A549 (cell line): ENCODE data around the gene PTPRN2. TPM values are rescaled to one million over a fixed set of nuclear protein-coding genes. Genes with fewer than 3 reads are reported as not detected.

ENCODE experiments used
- ATAC-seq, 2 experiments: fragments of 200-7000 bp in 1 of 2; fragments of >200 bp in 1 of 2; cut with Nextera tagmentation in 1 of 2; cut with Tn5 transposase in 1 of 2; 3 replicates each; pipeline versions ENCODE4 v1.8.0 to v1.9.1; 2018 to 2020; ENCODE audit warnings: mild to moderate bottlenecking in 1 of 2, moderate library complexity in 1 of 2
- CTCF ChIA-PET: fragments of 300-600 bp; sonication (Branson Sonifier 250); formaldehyde crosslinking; extraction: SDS; loops from one replicate; lab custom pipeline; 2021; ENCODE audit warnings: antibody characterized with exemption, inconsistent platforms; lab: Yijun Ruan, JAX
- POLR2A ChIA-PET: fragments of 350-600 bp; formaldehyde crosslinking; extraction: SDS; loops from one replicate; lab custom pipeline; 2021; ENCODE audit warnings: antibody characterized with exemption, inconsistent platforms; lab: Yijun Ruan, JAX
- DNase-seq, 2 experiments: peaks; one replicate each; pipeline versions ENCODE4 v3.0.0 to v3.0.0-alpha.2; 2011 to 2016; ENCODE audit warnings: low read depth in 1 of 2, low spot score in 1 of 2
- FAIRE-seq: peaks from 2 replicates; lab custom pipeline; 2011; peaks lifted over from hg19 to GRCh38; lab: Jason Lieb, UNC
- H3K27ac ChIP-seq, 2 experiments: fragments of >200 bp; sonication (Bioruptor Twin); formaldehyde crosslinking; 3 replicates each; pipeline ENCODE4 v1.5.1; 2016 to 2017
- H3K4me1 ChIP-seq: fragments of >200 bp; sonication (Bioruptor Twin); formaldehyde crosslinking; 3 replicates; pipeline ENCODE4 v1.6.1; 2016
- H3K4me2 ChIP-seq: fragments of >200 bp; sonication (Bioruptor Twin); formaldehyde crosslinking; 3 replicates; pipeline ENCODE4 v1.6.1; 2016
- H3K4me3 ChIP-seq: fragments of >200 bp; sonication (Bioruptor Twin); formaldehyde crosslinking; 3 replicates; pipeline ENCODE4 v1.5.1; 2016
- H3K9me3 ChIP-seq: fragments of >200 bp; sonication (Bioruptor Twin); formaldehyde crosslinking; 3 replicates; pipeline ENCODE4 v1.6.1; 2016
- BHLHE40 ChIP-seq: IDR thresholded peaks from 2 replicates; pipeline ENCODE4 v1.6.1; 2012; ENCODE audit warnings: low read depth, low read length, inconsistent platforms
- CBX2 ChIP-seq: fragments of 200-600 bp; sonication (generic); IDR thresholded peaks from 2 replicates; pipeline ENCODE4 v1.6.1; 2016; ENCODE audit warnings: low read depth, mild to moderate bottlenecking, borderline replicate concordance
- CHD2 ChIP-seq: fragments of 150-350 bp; IDR thresholded peaks from 2 replicates; pipeline ENCODE4 v1.6.1; 2014; ENCODE audit warnings: low read length; ENCODE audit not compliant: partially characterized antibody
- EP300 ChIP-seq, 2 experiments: fragments of >200 bp; sonication (Bioruptor Twin); formaldehyde crosslinking; IDR thresholded peaks; 2 replicates in 1 of 2; 3 replicates in 1 of 2; pipeline ENCODE4 v1.6.1; 2016 to 2017
- ESRRA ChIP-seq: fragments of 150-350 bp; IDR thresholded peaks from 2 replicates; pipeline ENCODE4 v1.6.1; 2014; ENCODE audit warnings: mild to moderate bottlenecking, low read length, borderline replicate concordance
- GATA3 ChIP-seq: IDR thresholded peaks from 2 replicates; pipeline ENCODE4 v1.6.1; 2012; ENCODE audit warnings: borderline replicate concordance
- HDAC2 ChIP-seq: fragments of 200-600 bp; sonication (generic); IDR thresholded peaks from 2 replicates; pipeline ENCODE4 v1.6.1; 2016
- HOXB13 ChIP-seq: fragments of 250-450 bp; sonication (Bioruptor Pico); IDR thresholded peaks from 2 replicates; pipeline ENCODE4 v1.5.0; 2020; ENCODE audit warnings: low read depth, mild to moderate bottlenecking, moderate library complexity
- JUNB ChIP-seq: fragments of >200 bp; sonication (Bioruptor Twin); formaldehyde crosslinking; IDR thresholded peaks from 2 replicates; pipeline ENCODE4 v1.6.1; 2016
- KDM1A ChIP-seq: fragments of 200-600 bp; sonication (generic); IDR thresholded peaks from 2 replicates; pipeline ENCODE4 v1.6.1; 2016; ENCODE audit warnings: low read depth, mild to moderate bottlenecking
- MAFK ChIP-seq: fragments of 450-650 bp; IDR thresholded peaks from 2 replicates; pipeline ENCODE4 v1.6.1; 2014; ENCODE audit not compliant: partially characterized antibody
- NFE2L2 ChIP-seq: fragments of 150-350 bp; conservative IDR thresholded peaks from 2 replicates; pipeline ENCODE4 v1.6.1; 2014; ENCODE audit warnings: low read length
- NR3C1 ChIP-seq: fragments of >200 bp; sonication (Bioruptor Twin); formaldehyde crosslinking; IDR thresholded peaks from 3 replicates; pipeline ENCODE4 v1.6.1; 2017
- RAD21 ChIP-seq, 2 experiments: fragments of >200 bp in 1 of 2; sonication (Bioruptor Twin) in 1 of 2; formaldehyde crosslinking in 1 of 2; IDR thresholded peaks in 1 of 2; conservative IDR thresholded peaks in 1 of 2; 2 replicates in 1 of 2; 3 replicates in 1 of 2; pipeline ENCODE4 v1.6.1; 2012 to 2018; ENCODE audit warnings: inconsistent platforms in 1 of 2
- RARB ChIP-seq: fragments of 250-450 bp; sonication (Bioruptor Pico); IDR thresholded peaks from 2 replicates; pipeline ENCODE4 v1.8.0; 2021; ENCODE audit warnings: mild to moderate bottlenecking, moderate library complexity
- RNF2 ChIP-seq: fragments of 200-600 bp; sonication (generic); IDR thresholded peaks from 2 replicates; pipeline ENCODE4 v1.6.1; 2016; ENCODE audit warnings: low read depth, mild to moderate bottlenecking, antibody characterized with exemption, moderate library complexity, borderline replicate concordance
- SMC3 ChIP-seq: fragments of >200 bp; sonication (Bioruptor Twin); formaldehyde crosslinking; IDR thresholded peaks from 3 replicates; pipeline ENCODE4 v1.6.1; 2018; ENCODE audit warnings: inconsistent platforms
- SREBF2 ChIP-seq: fragments of 450-650 bp; IDR thresholded peaks from 2 replicates; pipeline ENCODE4 v1.6.1; 2014; ENCODE audit warnings: mild to moderate bottlenecking, moderate library complexity
- TFCP2L1 ChIP-seq: fragments of 250-450 bp; sonication (Bioruptor Pico); IDR thresholded peaks from 2 replicates; pipeline ENCODE4 v1.5.0; 2021; ENCODE audit warnings: mild to moderate bottlenecking
- TP53 ChIP-seq: fragments of 250-450 bp; sonication (Bioruptor Pico); IDR thresholded peaks from 2 replicates; pipeline ENCODE4 v1.5.0; 2021; ENCODE audit warnings: mild to moderate bottlenecking, moderate library complexity
- ZC3H11A ChIP-seq: fragments of 450-650 bp; IDR thresholded peaks from 2 replicates; pipeline ENCODE4 v1.6.1; 2014; ENCODE audit warnings: antibody characterized with exemption, mild to moderate bottlenecking
- ZFP36 ChIP-seq: fragments of 450-650 bp; IDR thresholded peaks from 2 replicates; pipeline ENCODE4 v1.6.1; 2014; ENCODE audit warnings: borderline replicate concordance; ENCODE audit not compliant: partially characterized antibody
- ZNF302 ChIP-seq: fragments of 250-450 bp; sonication (Bioruptor Pico); IDR thresholded peaks from 2 replicates; pipeline ENCODE4 v1.9.0; 2021; ENCODE audit warnings: inconsistent platforms, mild to moderate bottlenecking, moderate library complexity
- ZSCAN20 ChIP-seq: fragments of 250-450 bp; sonication (Bioruptor Pico); IDR thresholded peaks from 2 replicates; pipeline ENCODE4 v1.8.0; 2022; ENCODE audit warnings: mild to moderate bottlenecking, moderate library complexity
- WGBS: methylation state at CpG from one replicate; pipeline ENCODE4 v1.1.6; 2017; ENCODE audit errors: missing lambda C conversion rate; 5-methylcytosine and 5-hydroxymethylcytosine counted together
- polyA plus RNA-seq, 4 experiments: library from polyadenylated mRNA; depleted of rRNA in 3 of 4; stranded (reverse); fragments of >200 nt; fragmentation: RNase III in 1 of 4; extraction: RNeasy Plus Mini Kit Qiagen cat#74134 plus additional on column Dnase treatment in 1 of 4; gene quantifications; 2 replicates in 3 of 4; 3 replicates in 1 of 4; pipeline ENCODE4 v1.2.3, GENCODE V29; 2011 to 2017
- TF ChIP-seq, protein P1 (sequence below): IDR thresholded peaks from 2 replicates; pipeline ENCODE4 v1.6.1; 2012
- TF ChIP-seq, protein P2 (sequence below): fragments of 250-450 bp; sonication (Bioruptor Pico); IDR thresholded peaks from 2 replicates; pipeline ENCODE4 v1.5.0; 2020; ENCODE audit warnings: low read depth, mild to moderate bottlenecking, moderate library complexity
- TF ChIP-seq, protein P3 (sequence below): fragments of >200 bp; sonication (Bioruptor Twin); formaldehyde crosslinking; IDR thresholded peaks from 3 replicates; pipeline ENCODE4 v1.6.1; 2016
- TF ChIP-seq, protein P4 (sequence below): fragments of >200 bp; sonication (Bioruptor Twin); formaldehyde crosslinking; IDR thresholded peaks from 2 replicates; pipeline ENCODE4 v1.6.1; 2016
- TF ChIP-seq, protein P5 (sequence below): fragments of 150-350 bp; IDR thresholded peaks from 2 replicates; pipeline ENCODE4 v1.6.1; 2014; ENCODE audit warnings: low read depth, mild to moderate bottlenecking, low read length

PTPRN2 gene
- polyA plus RNA-seq, 2 of the 4 experiments (the other 2 are of a cell fraction), result 0.41 to 1.2 TPM

DNA sequence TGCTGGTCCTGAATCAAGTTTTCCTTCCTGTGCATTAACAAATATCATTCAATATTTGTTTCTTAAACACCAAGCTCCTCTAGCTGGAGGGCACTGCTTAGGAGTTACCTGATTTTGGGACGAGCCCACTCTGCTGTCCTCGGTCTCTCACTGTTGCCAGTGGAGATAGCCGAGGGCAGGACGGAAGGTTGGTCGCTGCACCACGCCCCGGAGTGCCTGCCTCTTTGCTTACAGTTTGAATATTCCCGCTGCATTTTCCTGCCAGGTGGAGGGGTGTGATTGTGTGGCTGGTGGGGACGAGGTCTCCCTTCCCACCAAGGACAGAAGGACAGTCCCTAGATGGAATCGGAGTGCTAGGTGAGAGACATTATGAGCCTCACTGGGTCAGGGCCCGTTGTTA is 1049.3 kb downstream of the PTPRN2 start:
- TF ChIP-seq, protein P1, sequence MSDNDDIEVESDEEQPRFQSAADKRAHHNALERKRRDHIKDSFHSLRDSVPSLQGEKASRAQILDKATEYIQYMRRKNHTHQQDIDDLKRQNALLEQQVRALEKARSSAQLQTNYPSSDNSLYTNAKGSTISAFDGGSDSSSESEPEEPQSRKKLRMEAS, result no peak
- TF ChIP-seq CBX2 (no peak), ESRRA (no peak), NR3C1 (no peak), ZNF302 (CRISPR knock-in tag) (no peak), JUNB (no peak), TFCP2L1 (CRISPR knock-in tag) (no peak), ZFP36 (no peak), ZSCAN20 (CRISPR knock-in tag) (no peak), EP300 (IDR thresholded peaks at IDR 0.05) (no peak), RARB (no peak), BHLHE40 (no peak), MAFK (no peak), CHD2 (no peak), HDAC2 (no peak)
- TF ChIP-seq, protein P2, sequence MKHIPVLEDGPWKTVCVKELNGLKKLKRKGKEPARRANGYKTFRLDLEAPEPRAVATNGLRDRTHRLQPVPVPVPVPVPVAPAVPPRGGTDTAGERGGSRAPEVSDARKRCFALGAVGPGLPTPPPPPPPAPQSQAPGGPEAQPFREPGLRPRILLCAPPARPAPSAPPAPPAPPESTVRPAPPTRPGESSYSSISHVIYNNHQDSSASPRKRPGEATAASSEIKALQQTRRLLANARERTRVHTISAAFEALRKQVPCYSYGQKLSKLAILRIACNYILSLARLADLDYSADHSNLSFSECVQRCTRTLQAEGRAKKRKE (CRISPR knock-in tag), result no peak
- CTCF ChIA-PET, result no interaction called here
- Histone ChIP-seq H3K4me3 (no peak overlapping the region), H3K27ac (no peak overlapping the region), H3K4me1 (no peaks in the 10 kb centered on the region), H3K9me3 (no peaks in the 10 kb centered on the region), H3K4me2 (no peak overlapping the region)
- FAIRE-seq (no peak), DNase-seq (no peak), ATAC-seq (no peak)
- POLR2A ChIA-PET, result no interaction called here
- WGBS, result 51% methylated on average over 11 of the region's 11 CpGs

DNA sequence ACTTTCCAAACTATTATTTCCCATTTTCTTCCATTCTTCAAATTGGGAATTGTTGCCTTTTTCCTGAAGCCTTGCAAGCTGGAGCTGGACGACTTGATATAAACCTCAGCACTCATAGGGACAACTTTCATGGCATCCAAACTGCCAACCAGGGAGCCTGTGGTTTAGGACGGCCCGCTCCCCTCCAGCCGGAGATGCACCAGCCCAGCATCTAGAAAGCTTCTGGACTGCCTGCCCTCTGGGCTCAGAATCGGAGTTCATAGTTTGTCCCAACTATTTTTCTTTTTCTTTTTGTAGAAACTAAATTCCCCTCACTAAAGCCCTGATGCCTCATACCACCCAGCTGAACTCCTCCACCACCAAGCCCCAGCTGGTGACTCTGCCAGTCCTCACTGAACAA is 1050.6 kb downstream of the PTPRN2 start:
- Histone ChIP-seq H3K4me3 (no peak overlapping the region), H3K4me2 (no peak overlapping the region), H3K4me1 (no peaks in the 10 kb centered on the region), H3K9me3 (0 out of 3 replicates have a peak, but pooled peaks cover 3% of the 10 kb centered on the region), H3K27ac (no peak overlapping the region)
- 72% methylated on average over 5 of the region's 5 CpGs for WGBS
- no peak for FAIRE-seq
- ATAC-seq, result no peak
- POLR2A ChIA-PET, result no interaction called here
- TF ChIP-seq NFE2L2 (no peak), CBX2 (no peak), JUNB (no peak), RAD21 (conservative IDR thresholded peaks at IDR 0.05 in 1 of 2, IDR thresholded peaks at IDR 0.05 in 1 of 2) (no peak), KDM1A (no peak), CHD2 (no peak), GATA3 (no peak), SMC3 (no peak), RNF2 (no peak), HOXB13 (no peak)
- TF ChIP-seq, protein P3, sequence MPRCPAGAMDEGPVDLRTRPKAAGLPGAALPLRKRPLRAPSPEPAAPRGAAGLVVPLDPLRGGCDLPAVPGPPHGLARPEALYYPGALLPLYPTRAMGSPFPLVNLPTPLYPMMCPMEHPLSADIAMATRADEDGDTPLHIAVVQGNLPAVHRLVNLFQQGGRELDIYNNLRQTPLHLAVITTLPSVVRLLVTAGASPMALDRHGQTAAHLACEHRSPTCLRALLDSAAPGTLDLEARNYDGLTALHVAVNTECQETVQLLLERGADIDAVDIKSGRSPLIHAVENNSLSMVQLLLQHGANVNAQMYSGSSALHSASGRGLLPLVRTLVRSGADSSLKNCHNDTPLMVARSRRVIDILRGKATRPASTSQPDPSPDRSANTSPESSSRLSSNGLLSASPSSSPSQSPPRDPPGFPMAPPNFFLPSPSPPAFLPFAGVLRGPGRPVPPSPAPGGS, result no peak
- TF ChIP-seq, protein P2 (CRISPR knock-in tag), result no peak
- DNase-seq, result no peak
- CTCF ChIA-PET, result no interaction called here

DNA sequence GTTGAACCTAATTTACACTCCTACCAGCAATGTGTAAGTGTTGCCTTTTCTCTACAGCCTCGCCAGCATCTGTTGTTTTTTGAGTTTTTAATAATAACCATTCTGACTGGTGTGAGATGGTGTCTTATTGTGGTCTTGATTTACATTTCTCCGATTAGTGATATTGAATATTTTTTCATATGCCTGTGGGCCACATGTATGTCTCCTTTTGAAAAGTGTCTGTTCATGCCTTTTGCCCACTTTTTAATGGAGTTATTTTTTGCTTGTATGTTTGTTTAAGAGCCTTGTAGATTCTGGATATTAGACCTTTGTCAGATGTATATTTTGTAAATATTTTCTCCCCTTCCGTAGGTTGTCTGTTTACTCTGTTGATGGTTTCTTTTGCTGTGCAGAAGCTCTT is 1055.6 kb downstream of the PTPRN2 start:
- DNase-seq (no peak), FAIRE-seq (no peak)
- 66% methylated on average over 3 of the region's 3 CpGs for WGBS
- no peak overlapping the region for H3K4me2 ChIP-seq
- TF ChIP-seq ZC3H11A, result no peak
- TF ChIP-seq, protein P2 (CRISPR knock-in tag), result no peak
- no peak for TF ChIP-seq CHD2
- TF ChIP-seq RAD21 (conservative IDR thresholded peaks at IDR 0.05 in 1 of 2, IDR thresholded peaks at IDR 0.05 in 1 of 2), result no peak
- TF ChIP-seq, protein P4, sequence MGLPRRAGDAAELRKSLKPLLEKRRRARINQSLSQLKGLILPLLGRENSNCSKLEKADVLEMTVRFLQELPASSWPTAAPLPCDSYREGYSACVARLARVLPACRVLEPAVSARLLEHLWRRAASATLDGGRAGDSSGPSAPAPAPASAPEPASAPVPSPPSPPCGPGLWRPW, result no peak
- no peak for TF ChIP-seq TFCP2L1 (CRISPR knock-in tag)
- no peak for TF ChIP-seq EP300 (IDR thresholded peaks at IDR 0.05)
- no peak for TF ChIP-seq ZSCAN20 (CRISPR knock-in tag)
- TF ChIP-seq RNF2, result no peak
- no peak for TF ChIP-seq SREBF2
- TF ChIP-seq GATA3, result no peak
- TF ChIP-seq RARB, result no peak
- no peak for TF ChIP-seq NR3C1
- TF ChIP-seq CBX2, result no peak
- TF ChIP-seq, protein P5, sequence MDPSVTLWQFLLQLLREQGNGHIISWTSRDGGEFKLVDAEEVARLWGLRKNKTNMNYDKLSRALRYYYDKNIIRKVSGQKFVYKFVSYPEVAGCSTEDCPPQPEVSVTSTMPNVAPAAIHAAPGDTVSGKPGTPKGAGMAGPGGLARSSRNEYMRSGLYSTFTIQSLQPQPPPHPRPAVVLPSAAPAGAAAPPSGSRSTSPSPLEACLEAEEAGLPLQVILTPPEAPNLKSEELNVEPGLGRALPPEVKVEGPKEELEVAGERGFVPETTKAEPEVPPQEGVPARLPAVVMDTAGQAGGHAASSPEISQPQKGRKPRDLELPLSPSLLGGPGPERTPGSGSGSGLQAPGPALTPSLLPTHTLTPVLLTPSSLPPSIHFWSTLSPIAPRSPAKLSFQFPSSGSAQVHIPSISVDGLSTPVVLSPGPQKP, result no peak
- TF ChIP-seq TP53 (CRISPR knock-in tag), result no peak
- TF ChIP-seq, all 56 proteins: peak for 0
- ATAC-seq, result no peak
- H3K4me1 ChIP-seq, result no peaks in the 10 kb centered on the region
- ChIA-PET POLR2A (no interaction called here), CTCF (interaction anchor here (0.7 kb wide), 1 partner anchor 18 kb away, joined by 3 read pairs; no protein-coding TSS in a partner anchor)
- no peak overlapping the region for H3K4me3 ChIP-seq
- 0 out of 3 replicates have a peak, but pooled peaks cover 5% of the 10 kb centered on the region for H3K9me3 ChIP-seq
- no peak overlapping the region for H3K27ac ChIP-seq
